RWPE1 (cell line): ENCODE results near the gene ULBP2.

Experiments used
- CTCF ChIA-PET: fragments of 350-600 bp; sonication (Branson Sonifier 250); formaldehyde crosslinking; extraction: SDS; loops from one replicate; lab custom pipeline; 2021; lab: Yijun Ruan, JAX
- POLR2A ChIA-PET: fragments of 400-600 bp; formaldehyde crosslinking; extraction: SDS; loops from one replicate; lab custom pipeline; 2020; ENCODE audit warnings: antibody characterized with exemption; ENCODE audit not compliant: low non-redundant PET; lab: Yijun Ruan, JAX
- DNase-seq: peaks from one replicate; pipeline ENCODE4 v3.0.0; 2012; ENCODE audit warnings: low spot score
- H3K27ac ChIP-seq: fragments of 450-650 bp; 2 replicates; pipeline ENCODE4 v1.5.1; 2017
- CTCF ChIP-seq: fragments of 450-650 bp; conservative IDR thresholded peaks from 2 replicates; pipeline ENCODE4 v1.5.1; 2017; ENCODE audit warnings: low read depth, mild to moderate bottlenecking

The ULBP2 gene

GRCh38 chr6:149960488-149960887 lies 18.7 kb downstream of the ULBP2 start:
- CTCF ChIA-PET: no interaction called here
- TF ChIP-seq CTCF: no peak
- no peak for DNase-seq
- no peak overlapping the region for H3K27ac ChIP-seq
- POLR2A ChIA-PET: no interaction called here

- no peak overlapping the region for H3K27ac ChIP-seq
- CTCF ChIA-PET: interaction anchor here (0.6 kb wide), 2 partner anchors 178 to 1561 kb away, joined by 3 read pairs; no protein-coding TSS in a partner anchor
- no peak for DNase-seq
- POLR2A ChIA-PET: no interaction called here
- 0 out of 2 replicates have a peak, but pooled peaks have one; percentile 7 for TF ChIP-seq CTCF
Measured at GRCh38 chr6:149961728-149962425, 20.1 kb downstream of the ULBP2 start.

- TF ChIP-seq CTCF: no peak
- H3K27ac ChIP-seq: peak overlapping the region; percentile 72
- ChIA-PET POLR2A (no interaction called here), CTCF (no interaction called here)
- DNase-seq: no peak
Measured at GRCh38 chr6:149962461-149963211, 20.8 kb downstream of the ULBP2 start.

- no peak for TF ChIP-seq CTCF
- peak; percentile 55 for DNase-seq
- ChIA-PET POLR2A (no interaction called here), CTCF (no interaction called here)
- H3K27ac ChIP-seq: peak overlapping the region; percentile 72
Measured at GRCh38 chr6:149963212-149963461, 21.3 kb downstream of the ULBP2 start.

- peak within 1 kb of the TSS; percentile 72 for H3K27ac ChIP-seq
- ChIA-PET POLR2A (interaction anchor here (1.1 kb wide), 1 partner anchor 23 kb away, joined by 3 read pairs; no protein-coding TSS in a partner anchor), CTCF (interaction anchor here (0.6 to 0.9 kb wide), 3 partner anchors 44 to 431 kb away, joined by 3 to 6 read pairs (median 4); no protein-coding TSS in a partner anchor)
- TF ChIP-seq CTCF: 0 out of 2 replicates have a peak, but pooled peaks have one; percentile 14
- peak; percentile 88 for DNase-seq
Measured at GRCh38 chr6:149963462-149964307, 21.9 kb downstream of the ULBP2 start, which contains the start of gene ULBP1. TSS of gene ULBP1 (plus strand) at chr6:149963943. CDS start at chr6:149964050, 107 bp downstream.
